ENCODE measurements around the gene SLC6A13. TPM values are rescaled to one million over a fixed set of nuclear protein-coding genes. Genes with fewer than 3 reads are reported as not detected.

Gene SLC6A13
- total and polyA plus RNA-seq, 2 of the 8 experiments (the other 6 are each of a cell fraction or from before 2014, with no cell fraction given), result 0.03 TPM; not detected in 1

- Histone ChIP-seq H3K23me2 (ENCODE audit: low read depth, low read length) (no peaks in the 10 kb centered on the region), H2BK12ac (ENCODE audit: low read depth, low read length) (no peak overlapping the region), H3K4me3 (ENCODE audit: extremely low read depth in 1 of 4, insufficient read depth in 2 of 4, low read depth in 3 of 4, low read length in 4 of 4) (no peak overlapping the region), H3K18ac (ENCODE audit: extremely low read depth, low read length) (no peak overlapping the region), H3K27me3 (replicated peaks in 1 of 4; ENCODE audit: control insufficient read depth in 3 of 4, extremely low read depth in 1 of 4, insufficient read depth in 3 of 4, low read length in 3 of 4) (no peaks in the 10 kb centered on the region), H4K20me1 (replicated peaks in 1 of 2; ENCODE audit: control insufficient read depth in 1 of 2, insufficient read depth in 2 of 2, low read length in 2 of 2) (no peaks in the 10 kb centered on the region), H3K79me1 (ENCODE audit: low read depth, low read length) (no peaks in the 10 kb centered on the region), H2BK5ac (ENCODE audit: low read depth, low read length) (no peak overlapping the region), H2AK5ac (ENCODE audit: low read depth, low read length) (no peak overlapping the region), H3K23ac (ENCODE audit: insufficient read length) (no peak overlapping the region), H2AFZ (ENCODE audit: low read length) (no peak overlapping the region), H3K4ac (replicated peaks; ENCODE audit: insufficient read length, low read depth, low read length) (no peak overlapping the region), H3K56ac (replicated peaks; ENCODE audit: insufficient read length, low read depth, low read length) (no peak overlapping the region), H3K36me3 (ENCODE audit: control insufficient read depth in 2 of 4, insufficient read depth in 4 of 4, low read length in 3 of 4) (peaks cover 4 to 32% (median 19%) of the 10 kb centered on the region in 4 experiments), H2BK120ac (replicated peaks; ENCODE audit: low read depth, low read length) (no peak overlapping the region), H3K79me2 (ENCODE audit: control insufficient read depth in 1 of 2, insufficient read depth in 2 of 2, low read length in 2 of 2) (no peaks in the 10 kb centered on the region), H3K14ac (ENCODE audit: insufficient read length) (no peak overlapping the region), H3K4me2 (ENCODE audit: insufficient read depth in 1 of 2, low read depth in 2 of 2, low read length in 2 of 2) (no peak overlapping the region), H4K8ac (ENCODE audit: extremely low read depth, insufficient read depth, low read length) (no peak overlapping the region), H3K27ac (ENCODE audit: low read depth, low read length) (no peak overlapping the region), H4K5ac (ENCODE audit: insufficient read length, low read depth, low read length) (no peak overlapping the region), H2BK20ac (ENCODE audit: low read length) (no peak overlapping the region), H3K4me1 (replicated peaks in 1 of 4; ENCODE audit: control insufficient read depth in 3 of 4, insufficient read depth in 4 of 4, low read length in 3 of 4) (no peaks in the 10 kb centered on the region), H2BK15ac (ENCODE audit: low read length) (no peak overlapping the region), H4K91ac (replicated peaks; ENCODE audit: insufficient read length, low read length) (no peak overlapping the region), H3K9ac (replicated peaks in 1 of 4; ENCODE audit: extremely low read depth in 1 of 4, low read depth in 3 of 4, low read length in 3 of 4) (no peak overlapping the region), H3K9me3 (ENCODE audit: insufficient read depth in 2 of 2, low read depth in 1 of 2, low read length in 1 of 2) (no peaks in the 10 kb centered on the region)
- 95% methylated on average over 5 of the region's 5 CpGs; no CpG with 5 or more reads in 1 of the 2 experiments for WGBS, 2 experiments (ENCODE audit: extremely low coverage in 1 of 2, insufficient coverage in 1 of 2, insufficient read length in 1 of 2, insufficient replicate concordance in 2 of 2, low coverage in 1 of 2, low lambda C conversion rate in 2 of 2, missing lambda C conversion rate in 1 of 2)
- CTCF ChIA-PET (ENCODE audit: partially characterized antibody), result no interaction called here
- no peak for DNase-seq (ENCODE audit: low read depth in 1 of 2, low spot score in 2 of 2)
- FAIRE-seq, result no peak
- POLR2A ChIA-PET (ENCODE audit: partially characterized antibody), result no interaction called here
- TF ChIP-seq RNF2 (IDR thresholded peaks at IDR 0.05; ENCODE audit: borderline replicate concordance, low read depth, low read length, missing control alignments, poor library complexity, severe bottlenecking), result no peak
- TF ChIP-seq POLR2A (IDR thresholded peaks at IDR 0.05; ENCODE audit: control extremely low read depth in 1 of 2, low read depth in 2 of 2, low read length in 2 of 2), result no peak
- no peak for TF ChIP-seq TCF12 (IDR thresholded peaks at IDR 0.05; ENCODE audit: low read depth, low read length)
- no peak for TF ChIP-seq MAX (IDR thresholded peaks at IDR 0.05)
- TF ChIP-seq TAF1 (IDR thresholded peaks at IDR 0.05; ENCODE audit: low read depth, low read length), result no peak
- no peak for TF ChIP-seq TAF7 (optimal IDR thresholded peaks at IDR 0.05; ENCODE audit: borderline replicate concordance, low read depth, low read length)
- TF ChIP-seq EGR1 (IDR thresholded peaks at IDR 0.05; ENCODE audit: borderline replicate concordance, low read depth, low read length), result no peak
- no peak for TF ChIP-seq TBP (IDR thresholded peaks at IDR 0.05; ENCODE audit: low read depth, low read length)
- no peak for TF ChIP-seq SP1 (IDR thresholded peaks at IDR 0.05; ENCODE audit: low read depth, low read length)
- TF ChIP-seq CBX5 (IDR thresholded peaks at IDR 0.05; ENCODE audit: low read depth, low read length), result no peak
- no peak for TF ChIP-seq SIX5 (IDR thresholded peaks at IDR 0.05; ENCODE audit: low read depth, low read length)
- TF ChIP-seq JUND (IDR thresholded peaks at IDR 0.05; ENCODE audit: low read length), result no peak
These were observed 26.1 kb upstream of the SLC6A13 start for GRCh38 chr12:288687-289086.
